GM13977 (cell line): ENCODE data around the gene ZNF487.
A peak's percentile ranks its signal among the peaks of the same experiment; 100 is the strongest.

Experiments used
- DNase-seq: peaks from one replicate; pipeline ENCODE4 v3.0.0; 2012; ENCODE audit warnings: low spot score
- CTCF ChIP-seq: IDR thresholded peaks from 2 replicates; pipeline ENCODE4 v1.5.1; 2012; ENCODE audit warnings: mild to moderate bottlenecking, control low read depth; ENCODE audit not compliant: insufficient read depth; ENCODE audit errors: extremely low read depth, missing control alignments
- in situ Hi-C: fragments of 300-500 bp; cut with MboI; formaldehyde crosslinking; loops from one replicate; pipeline ENCODE4 v1.12.0; 2022; ENCODE audit warnings: low sequenced_read_pairs, low pct_unique_long_range_greater_than_20kb, mixed read lengths, inconsistent platforms; ENCODE audit not compliant: unreplicated experiment

The ZNF487 gene

GRCh38 chr10:43436291-43437140 lies at the start of gene ZNF487:
TSS of gene ZNF487 (plus strand) at chr10:43437111. CDS start at chr10:43475814, 38,703 bp downstream.
- in situ Hi-C loops = no loop called here
- peak; percentile 94 for DNase-seq
- peak; percentile 49 for TF ChIP-seq CTCF

GRCh38 chr10:43387678-43388032 lies 49.3 kb upstream of the ZNF487 start:
- no peak for TF ChIP-seq CTCF
- in situ Hi-C loops = no loop called here
- no peak for DNase-seq

- no peak for DNase-seq
- TF ChIP-seq CTCF = no peak
- in situ Hi-C loops = no loop called here
Measured at GRCh38 chr10:43389867-43390266, 47.0 kb upstream of the ZNF487 start.

- no peak for TF ChIP-seq CTCF
- no peak for DNase-seq
- in situ Hi-C loops = no loop called here
Measured at GRCh38 chr10:43390333-43390732, 46.6 kb upstream of the ZNF487 start.

GRCh38 chr10:43390759-43391158 lies 46.2 kb upstream of the ZNF487 start:
- DNase-seq = no peak
- in situ Hi-C loops = no loop called here
- TF ChIP-seq CTCF = peak; percentile 57

DNA sequence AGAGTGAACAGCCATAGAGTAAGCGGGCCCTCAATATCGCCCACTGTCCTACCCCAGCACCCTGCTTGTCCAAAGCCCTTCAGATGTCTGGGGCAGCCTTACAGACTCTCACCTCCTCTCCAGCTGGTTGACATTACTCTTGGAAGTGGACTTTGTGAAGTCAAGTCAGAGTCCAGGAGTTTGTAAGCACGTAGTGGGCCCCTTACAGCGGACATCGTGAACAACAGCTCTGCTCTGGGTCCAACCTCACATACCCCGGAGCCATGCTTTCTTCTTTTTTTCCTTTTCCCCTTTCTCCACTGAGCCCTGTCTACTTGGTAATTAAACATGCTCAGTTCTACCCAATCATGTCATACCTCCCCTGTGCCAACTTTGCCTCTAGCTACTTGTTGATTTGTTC lies 45.4 kb upstream of the ZNF487 start:
- in situ Hi-C loops = no loop called here
- TF ChIP-seq CTCF = no peak
- no peak for DNase-seq
